Mesodermal cell (in vitro differentiated cells): Measurements from ENCODE around the gene LST1. TPM values are rescaled to one million over a fixed set of nuclear protein-coding genes. Genes with fewer than 3 reads are reported as not detected.

Experiments used
- H3K27ac ChIP-seq: 2 replicates; pipeline ENCODE4 v1.7.0; 2013; ENCODE audit warnings: mild to moderate bottlenecking, low read depth, low read length, moderate library complexity; ENCODE audit not compliant: severe bottlenecking
- H3K36me3 ChIP-seq: 2 replicates; pipeline ENCODE4 v1.7.1; 2013; ENCODE audit warnings: mild to moderate bottlenecking, low read length, moderate library complexity; ENCODE audit not compliant: control insufficient read depth, insufficient read depth
- H3K4me1 ChIP-seq: one replicate; pipeline ENCODE4 v1.7.1; 2013; ENCODE audit warnings: mild to moderate bottlenecking, low read length; ENCODE audit not compliant: insufficient read depth, control insufficient read depth, poor library complexity, severe bottlenecking
- H3K4me3 ChIP-seq: 2 replicates; pipeline ENCODE4 v1.7.0; 2013; ENCODE audit warnings: low read length, control low read depth, mild to moderate bottlenecking; ENCODE audit not compliant: insufficient read depth, poor library complexity, severe bottlenecking; ENCODE audit errors: extremely low read depth
- H3K9me3 ChIP-seq: 2 replicates; pipeline ENCODE4 v1.7.1; 2013; ENCODE audit warnings: mild to moderate bottlenecking, low read length, moderate library complexity; ENCODE audit not compliant: control insufficient read depth
- WGBS, 2 experiments: methylation state at CpG; one replicate each; pipeline ENCODE4 v1.1.5; 2013; ENCODE audit warnings: missing lambda C conversion rate in 2 of 2; ENCODE audit not compliant: insufficient coverage in 2 of 2; 5-methylcytosine and 5-hydroxymethylcytosine counted together
- polyA plus RNA-seq, 2 experiments: library from polyadenylated mRNA; stranded (reverse); fragments of 50-300 nt; gene quantifications; one replicate each; pipeline ENCODE4 v1.2.3, GENCODE V29; 2013

The LST1 gene
- 2.5 TPM for polyA plus RNA-seq (2013, experiment 1 of 2)
- 2.0 TPM for polyA plus RNA-seq (2013, experiment 2 of 2)

DNA sequence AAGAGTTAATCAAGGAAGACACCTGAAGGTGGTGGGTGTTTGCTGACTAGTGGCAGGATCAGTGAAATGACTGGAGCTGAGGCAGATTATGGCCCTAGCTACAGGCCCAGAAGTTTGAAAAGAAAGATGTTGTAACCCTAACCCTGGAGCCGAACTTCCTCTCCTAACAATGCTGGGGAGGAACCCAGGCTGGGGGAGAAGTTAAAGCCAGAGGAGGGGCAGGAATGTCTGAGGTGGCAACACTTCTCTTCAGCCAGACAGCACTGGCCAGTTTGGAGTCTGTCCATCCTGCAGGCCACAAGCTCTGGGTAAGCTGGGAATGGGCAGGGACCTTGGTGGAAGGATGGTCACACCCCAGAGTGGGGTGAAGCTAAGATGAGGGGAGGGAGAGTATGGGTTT, at the start of gene LST1:
Gene LST1 (plus strand): TSS at position 270 of the 400 bp plus-strand sequence. CDS start 1,023 bp downstream, outside the sequence.
- Histone ChIP-seq H3K36me3 (no peaks in the 10 kb centered on the region), H3K27ac (no peak within 1 kb of the TSS), H3K4me1 (peaks cover 14% of the 10 kb centered on the region), H3K9me3 (no peaks in the 10 kb centered on the region), H3K4me3 (no peak within 1 kb of the TSS)
- WGBS, 2 experiments = 83% methylated on average over 1 of the region's 1 CpG; no CpG with 5 or more reads in 1 of the 2 experiments

- Histone ChIP-seq H3K9me3 (no peaks in the 10 kb centered on the region), H3K27ac (no peak overlapping the region), H3K36me3 (peaks cover 73% of the 10 kb centered on the region), H3K4me1 (peaks cover 12% of the 10 kb centered on the region), H3K4me3 (peak overlapping the region; percentile 93)
- 94 to 100% methylated on average over 3 of the region's 6 CpGs for WGBS, 2 experiments
Observed at GRCh38 chr6:31538805-31539400, 47.2 kb upstream of the LST1 start.

DNA sequence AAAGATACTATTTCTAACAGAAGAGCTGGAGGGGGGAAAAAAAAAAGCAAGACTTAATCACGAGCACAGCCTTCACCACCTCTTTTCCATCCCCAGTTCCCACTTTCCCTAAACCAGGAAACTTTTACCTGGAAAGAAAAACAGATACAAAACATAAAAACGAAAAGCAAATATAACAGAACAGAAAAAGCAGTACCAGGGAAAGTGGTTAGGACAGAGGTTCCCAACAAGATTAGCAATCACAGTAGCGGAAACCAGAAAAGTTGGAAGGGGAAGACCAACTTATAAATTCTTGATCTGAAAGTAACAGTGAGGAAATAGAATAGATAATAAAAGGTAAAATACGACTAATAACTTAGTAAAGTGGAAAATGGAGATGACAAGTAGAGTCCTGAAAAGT, 45.4 kb upstream of the LST1 start:
- Histone ChIP-seq H3K4me1 (peaks cover 14% of the 10 kb centered on the region), H3K9me3 (no peaks in the 10 kb centered on the region), H3K36me3 (peaks cover 56% of the 10 kb centered on the region), H3K27ac (no peak overlapping the region), H3K4me3 (peak overlapping the region; percentile 93)
- 100% methylated on average over 1 of the region's 4 CpGs; no CpG with 5 or more reads in 1 of the 2 experiments for WGBS, 2 experiments

GRCh38 chr6:31541059-31541657, 44.9 kb upstream of the LST1 start:
- peaks cover 19% of the 10 kb centered on the region for H3K4me1 ChIP-seq
- H3K4me3 ChIP-seq = peak overlapping the region; percentile 93
- 0 to 2% methylated on average over 5 to 7 of the region's 21 CpGs for WGBS, 2 experiments
- H3K27ac ChIP-seq = peak overlapping the region; percentile 99
- H3K9me3 ChIP-seq = no peaks in the 10 kb centered on the region
- H3K36me3 ChIP-seq = peaks cover 50% of the 10 kb centered on the region

DNA sequence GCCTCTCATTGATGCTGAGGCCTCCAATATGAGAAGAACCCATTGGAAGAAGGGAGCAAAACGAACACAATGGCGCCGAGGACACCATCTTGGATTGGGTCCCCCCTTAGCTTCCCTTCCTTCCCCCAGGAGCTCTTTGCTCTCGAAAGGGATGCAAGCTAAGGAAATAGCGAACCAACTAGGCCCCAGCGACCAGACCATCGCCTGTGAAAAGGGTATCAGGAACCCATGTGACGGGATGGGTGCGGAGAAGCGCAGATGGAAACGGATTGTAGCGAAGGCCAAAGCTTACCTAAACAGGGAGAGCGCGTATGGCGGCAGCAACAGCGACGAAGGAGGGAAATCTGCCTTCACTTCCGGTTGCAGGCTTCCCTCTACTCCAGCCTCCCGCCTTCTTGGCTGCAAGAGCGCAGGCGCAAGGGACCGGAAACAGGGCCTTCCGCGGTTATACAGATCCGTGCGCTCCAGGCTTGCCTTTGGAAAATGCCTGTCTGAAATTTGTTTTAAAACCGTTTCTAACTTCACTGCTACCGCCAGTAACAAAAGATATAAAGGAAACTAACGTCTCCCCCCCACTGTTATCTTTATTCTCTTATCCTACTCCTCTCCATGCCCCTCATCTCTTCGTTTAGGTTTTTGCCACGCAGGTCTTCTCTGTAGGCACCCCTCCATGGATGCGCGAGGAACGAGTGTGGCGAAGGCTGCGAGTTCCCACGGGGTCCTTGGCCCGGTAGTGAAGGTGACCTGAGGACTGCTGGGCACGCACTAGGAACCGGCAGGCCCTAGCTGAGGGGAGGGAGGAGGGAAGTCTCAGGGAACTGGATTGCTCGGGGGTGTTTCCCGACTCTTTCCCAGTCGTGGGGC, 44.2 kb upstream of the LST1 start, which contains the start of gene DDX39B:
Gene DDX39B (minus strand): TSS at position 346 of the 864 bp plus-strand sequence. CDS start 1,471 bp downstream, outside the sequence.
- Histone ChIP-seq H3K4me3 (peak within 1 kb of the TSS; percentile 93), H3K4me1 (peaks cover 21% of the 10 kb centered on the region), H3K9me3 (no peaks in the 10 kb centered on the region), H3K27ac (peak within 1 kb of the TSS; percentile 99), H3K36me3 (peaks cover 43% of the 10 kb centered on the region)
- 0% methylated on average over 34 to 40 of the region's 43 CpGs for WGBS, 2 experiments

DNA sequence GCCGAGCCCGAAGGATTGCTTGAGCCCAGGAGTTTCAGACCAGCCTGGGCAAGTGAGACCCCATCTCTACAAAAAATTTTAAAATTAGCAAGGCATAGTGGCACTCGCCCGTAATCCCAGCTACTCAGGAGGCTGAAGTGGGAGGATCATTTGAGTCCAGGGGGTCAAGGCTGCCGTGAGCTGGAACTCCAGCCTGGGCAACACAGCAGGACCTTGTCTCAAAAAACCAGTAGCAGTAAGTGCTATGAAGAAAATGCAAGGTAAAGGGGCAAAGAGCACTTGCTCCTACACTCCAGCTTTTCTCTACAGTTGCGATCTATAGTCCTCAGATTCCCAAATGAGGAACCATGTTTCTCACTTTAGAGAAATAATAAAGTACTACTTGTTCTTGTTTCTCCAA, 42.4 kb upstream of the LST1 start:
- Histone ChIP-seq H3K9me3 (no peaks in the 10 kb centered on the region), H3K4me3 (no peak overlapping the region)
- 96 to 100% methylated on average over 2 to 5 of the region's 6 CpGs for WGBS, 2 experiments

GRCh38 chr6:31544676-31545075, 41.4 kb upstream of the LST1 start:
- Histone ChIP-seq H3K27ac (no peak overlapping the region), H3K36me3 (peaks cover 30% of the 10 kb centered on the region), H3K9me3 (no peaks in the 10 kb centered on the region), H3K4me1 (peaks cover 23% of the 10 kb centered on the region), H3K4me3 (no peak overlapping the region)
- WGBS, 2 experiments = 90 to 100% methylated on average over 1 of the region's 2 CpGs

More for the DNA sequence above, 42.4 kb upstream of the LST1 start:
- Histone ChIP-seq H3K36me3 (peaks cover 30% of the 10 kb centered on the region), H3K27ac (no peak overlapping the region), H3K4me1 (peaks cover 24% of the 10 kb centered on the region)

DNA sequence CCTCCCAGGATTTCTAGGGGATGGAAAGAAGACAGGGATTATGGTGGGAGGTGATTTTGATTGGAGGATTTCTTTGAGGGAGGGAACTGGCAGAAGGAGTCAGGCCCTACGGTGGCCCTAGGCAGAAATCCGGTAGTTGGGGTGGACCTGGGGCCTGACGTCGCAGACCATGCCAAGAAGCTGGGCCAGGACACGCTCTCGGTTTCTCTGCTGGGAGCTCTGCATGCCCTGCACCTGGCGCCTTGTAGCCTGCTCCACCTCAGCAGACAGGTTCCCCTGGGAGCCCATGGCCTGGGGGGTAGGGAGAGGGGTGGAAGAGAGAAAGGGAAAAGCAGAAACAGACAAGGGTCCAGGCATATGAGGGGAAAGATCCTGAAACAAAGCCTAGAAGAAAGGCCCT, 40.8 kb upstream of the LST1 start:
- H3K9me3 ChIP-seq = no peaks in the 10 kb centered on the region
- peaks cover 28% of the 10 kb centered on the region for H3K36me3 ChIP-seq
- peaks cover 17% of the 10 kb centered on the region for H3K4me1 ChIP-seq
- H3K4me3 ChIP-seq = no peak overlapping the region
- no peak overlapping the region for H3K27ac ChIP-seq
- WGBS, 2 experiments = 90% methylated on average over 7 of the region's 7 CpGs

- peak within 1 kb of the TSS; percentile 47 for H3K27ac ChIP-seq
- WGBS, 2 experiments = 0 to 1% methylated on average over 8 to 9 of the region's 11 CpGs
- peaks cover 29% of the 10 kb centered on the region for H3K36me3 ChIP-seq
- H3K4me1 ChIP-seq = peaks cover 16% of the 10 kb centered on the region
- H3K9me3 ChIP-seq = no peaks in the 10 kb centered on the region
- H3K4me3 ChIP-seq = peak within 1 kb of the TSS; percentile 42
Observed at GRCh38 chr6:31546339-31546957, 39.6 kb upstream of the LST1 start, which contains the start of gene ATP6V1G2. ATP6V1G2 (minus strand) TSS chr6:31546608; CDS start chr6:31546559, 49 bp downstream.
